IPS-NIHi7 (cell line): ENCODE measurements around the gene CLASP1.
A peak's percentile ranks its signal among the peaks of the same experiment; 100 is the strongest.
"Not testable (repeated sequence)": the region's sequence is repeated elsewhere in the genome, so short reads cannot be mapped to it uniquely, and the experiment has no call there.

ENCODE experiments used
- DNase-seq: peaks from one replicate; pipeline ENCODE4 v3.0.0; 2012; ENCODE audit warnings: mixed read lengths; ENCODE audit errors: extremely low spot score

Gene CLASP1

GRCh38 chr2:121505005-121505404, 144.3 kb downstream of the CLASP1 start:
- DNase-seq, result no peak

GRCh38 chr2:121504316-121504715, 144.9 kb downstream of the CLASP1 start:
- no peak for DNase-seq

GRCh38 chr2:121502781-121503180, 146.5 kb downstream of the CLASP1 start:
- DNase-seq, result no peak

GRCh38 chr2:121502246-121502645, 147.0 kb downstream of the CLASP1 start:
- DNase-seq, result no peak

- no peak for DNase-seq
Observed at GRCh38 chr2:121501554-121501953, 147.7 kb downstream of the CLASP1 start.

- DNase-seq, result no peak
Observed at GRCh38 chr2:121501031-121501430, 148.2 kb downstream of the CLASP1 start.

- no peak for DNase-seq
Observed at GRCh38 chr2:121498731-121499130, 150.5 kb downstream of the CLASP1 start.

GRCh38 chr2:121492409-121492808, 156.9 kb downstream of the CLASP1 start:
- no peak for DNase-seq

GRCh38 chr2:121491518-121491917, 157.7 kb downstream of the CLASP1 start:
- no peak for DNase-seq

GRCh38 chr2:121490584-121491133, 158.6 kb downstream of the CLASP1 start:
- DNase-seq, result no peak

GRCh38 chr2:121489911-121490583, 159.2 kb downstream of the CLASP1 start:
- DNase-seq, result no peak

- DNase-seq, result no peak
Observed at GRCh38 chr2:121489284-121489683, 160.0 kb downstream of the CLASP1 start.

GRCh38 chr2:121486191-121486790, 163.0 kb downstream of the CLASP1 start:
- no peak for DNase-seq

- no peak for DNase-seq
Observed at GRCh38 chr2:121485039-121485438, 164.2 kb downstream of the CLASP1 start.

GRCh38 chr2:121483846-121484245, 165.4 kb downstream of the CLASP1 start:
- no peak for DNase-seq

GRCh38 chr2:121483021-121483420, 166.2 kb downstream of the CLASP1 start:
- DNase-seq, result no peak

- DNase-seq, result no peak
Observed at GRCh38 chr2:121480826-121481225, 168.4 kb downstream of the CLASP1 start.

GRCh38 chr2:121479882-121480522, 169.3 kb downstream of the CLASP1 start:
- peak; percentile 72 for DNase-seq

- no peak for DNase-seq
Observed at GRCh38 chr2:121478996-121479745, 170.1 kb downstream of the CLASP1 start.

- not testable (repeated sequence) for DNase-seq
Observed at GRCh38 chr2:121478358-121478995, 170.8 kb downstream of the CLASP1 start.

GRCh38 chr2:121476684-121477083, 172.6 kb downstream of the CLASP1 start:
- DNase-seq, result no peak
